H9 (cell line): ENCODE results near the gene RPLP2. TPM values are rescaled to one million over a fixed set of nuclear protein-coding genes. Genes with fewer than 3 reads are reported as not detected.

Experiments used
- DNase-seq: peaks from one replicate; pipeline ENCODE4 v3.0.0-alpha.2; 2017
- H2AFZ ChIP-seq: one replicate; pipeline ENCODE4 v1.6.1; 2013; ENCODE audit warnings: mild to moderate bottlenecking, low read length, control low read depth, moderate library complexity
- H2AK5ac ChIP-seq: 2 replicates; pipeline ENCODE4 v1.6.1; 2013; ENCODE audit warnings: low read length, control low read depth, mixed read lengths; ENCODE audit not compliant: insufficient read length
- H2BK120ac ChIP-seq: one replicate; pipeline ENCODE4 v1.6.1; 2013; ENCODE audit warnings: low read depth, mild to moderate bottlenecking, low read length, control low read depth, inconsistent platforms; ENCODE audit not compliant: poor library complexity, severe bottlenecking
- H2BK12ac ChIP-seq: 2 replicates; pipeline ENCODE4 v1.6.1; 2013; ENCODE audit warnings: low read length, control low read depth, mixed read lengths, low read depth; ENCODE audit not compliant: insufficient read length
- H2BK15ac ChIP-seq: 2 replicates; pipeline ENCODE4 v1.6.1; 2013; ENCODE audit warnings: low read depth, low read length, control low read depth
- H2BK20ac ChIP-seq: one replicate; pipeline ENCODE4 v1.6.1; 2013; ENCODE audit warnings: low read depth, mild to moderate bottlenecking, low read length, control low read depth, inconsistent platforms; ENCODE audit not compliant: poor library complexity, severe bottlenecking
- H2BK5ac ChIP-seq: 2 replicates; pipeline ENCODE4 v1.6.1; 2013; ENCODE audit warnings: low read length, control low read depth, mixed read lengths; ENCODE audit not compliant: insufficient read length
- H3K14ac ChIP-seq: 2 replicates; pipeline ENCODE4 v1.6.1; 2013; ENCODE audit warnings: low read length, control low read depth; ENCODE audit not compliant: insufficient read depth
- H3K18ac ChIP-seq: 2 replicates; pipeline ENCODE4 v1.6.1; 2013; ENCODE audit warnings: low read depth, mild to moderate bottlenecking, mixed read lengths, low read length, control low read depth; ENCODE audit not compliant: insufficient read length
- H3K23ac ChIP-seq: 2 replicates; pipeline ENCODE4 v1.6.1; 2013; ENCODE audit warnings: low read length, control low read depth, mixed read lengths, low read depth; ENCODE audit not compliant: insufficient read length
- H3K23me2 ChIP-seq: 2 replicates; pipeline ENCODE4 v1.6.1; 2013; ENCODE audit warnings: low read depth, mild to moderate bottlenecking, mixed read lengths, low read length, control low read depth; ENCODE audit not compliant: insufficient read length, poor library complexity, severe bottlenecking
- H3K27ac ChIP-seq: 2 replicates; pipeline ENCODE4 v1.5.1; 2013; ENCODE audit warnings: low read length, control low read depth, mixed read lengths, low read depth; ENCODE audit not compliant: insufficient read length
- H3K27me3 ChIP-seq: 2 replicates; pipeline ENCODE4 v1.6.1; 2013; ENCODE audit warnings: low read length, control low read depth, inconsistent platforms; ENCODE audit not compliant: insufficient read depth
- H3K4ac ChIP-seq: 2 replicates; pipeline ENCODE4 v1.6.1; 2013; ENCODE audit warnings: low read depth, mild to moderate bottlenecking, control low read depth, inconsistent platforms, low read length, moderate library complexity
- H3K4me1 ChIP-seq: 2 replicates; pipeline ENCODE4 v1.6.1; 2013; ENCODE audit warnings: low read length, control low read depth, inconsistent platforms; ENCODE audit not compliant: insufficient read depth
- H3K4me2 ChIP-seq: 2 replicates; pipeline ENCODE4 v1.6.1; 2013; ENCODE audit warnings: low read length, control low read depth, mixed read lengths; ENCODE audit not compliant: insufficient read length, insufficient read depth
- H3K56ac ChIP-seq: 2 replicates; pipeline ENCODE4 v1.6.1; 2013; ENCODE audit warnings: low read depth, mild to moderate bottlenecking, mixed read lengths, low read length, control low read depth; ENCODE audit not compliant: insufficient read length
- H3K79me1 ChIP-seq: 2 replicates; pipeline ENCODE4 v1.6.1; 2013; ENCODE audit warnings: low read depth, mild to moderate bottlenecking, moderate library complexity, low read length, control low read depth, inconsistent platforms; ENCODE audit not compliant: insufficient read depth, poor library complexity, severe bottlenecking
- H3K79me2 ChIP-seq: 2 replicates; pipeline ENCODE4 v1.6.1; 2013; ENCODE audit warnings: low read length, control low read depth, inconsistent platforms; ENCODE audit not compliant: insufficient read depth
- H3K9ac ChIP-seq: 2 replicates; pipeline ENCODE4 v1.6.1; 2013; ENCODE audit warnings: low read length, control low read depth, mixed read lengths; ENCODE audit not compliant: insufficient read length; ENCODE audit errors: extremely low read depth
- H3K9me3 ChIP-seq: one replicate; pipeline ENCODE4 v1.6.1; 2013; ENCODE audit warnings: low read depth, low read length, inconsistent platforms; ENCODE audit not compliant: control insufficient read depth
- H3T11ph ChIP-seq: one replicate; pipeline ENCODE4 v1.6.1; 2013; ENCODE audit warnings: mild to moderate bottlenecking, low read length, control low read depth, inconsistent platforms
- H4K20me1 ChIP-seq: one replicate; pipeline ENCODE4 v1.6.1; 2013; ENCODE audit not compliant: control insufficient read depth, insufficient read length, insufficient read depth
- H4K5ac ChIP-seq: 2 replicates; pipeline ENCODE4 v1.6.1; 2013; ENCODE audit warnings: low read depth, mild to moderate bottlenecking, mixed read lengths, low read length, control low read depth; ENCODE audit not compliant: insufficient read length
- H4K8ac ChIP-seq: replicated peaks from 2 replicates; pipeline ENCODE4 v1.6.1; 2013; ENCODE audit warnings: low read length, control low read depth, mixed read lengths, low read depth; ENCODE audit not compliant: insufficient read length
- H4K91ac ChIP-seq: 2 replicates; pipeline ENCODE4 v1.6.1; 2013; ENCODE audit warnings: low read depth, mild to moderate bottlenecking, moderate library complexity, mixed read lengths, low read length, control low read depth; ENCODE audit not compliant: insufficient read length
- H3K27ac Mint-ChIP-seq, 3 experiments: 2 replicates in 2 of 3; 3 replicates in 1 of 3; pipeline ENCODE4 v1.8.0; 2020 to 2021; ENCODE audit warnings: mixed read lengths in 3 of 3, mild to moderate bottlenecking in 1 of 3, moderate library complexity in 1 of 3
- H3K27me3 Mint-ChIP-seq: 2 replicates; pipeline ENCODE4 v1.8.0; 2021; ENCODE audit warnings: low read depth, mild to moderate bottlenecking, moderate library complexity, mixed read lengths
- H3K36me3 Mint-ChIP-seq, 3 experiments: 2 replicates in 2 of 3; 3 replicates in 1 of 3; pipeline ENCODE4 v1.8.0; 2020 to 2021; ENCODE audit warnings: low read depth in 3 of 3, mixed read lengths in 3 of 3; ENCODE audit not compliant: insufficient read depth in 1 of 3
- H3K4me1 Mint-ChIP-seq, 2 experiments: 2 replicates each; pipeline ENCODE4 v1.8.0; 2020; ENCODE audit warnings: mixed read lengths in 2 of 2
- H3K4me3 Mint-ChIP-seq, 2 experiments: 2 replicates in 1 of 2; 3 replicates in 1 of 2; pipeline ENCODE4 v1.8.0; 2020 to 2021; ENCODE audit warnings: mild to moderate bottlenecking in 2 of 2, mixed read lengths in 2 of 2, moderate library complexity in 1 of 2
- H3K9me3 Mint-ChIP-seq, 2 experiments: 2 replicates in 1 of 2; 3 replicates in 1 of 2; pipeline ENCODE4 v1.8.0; 2020; ENCODE audit warnings: mild to moderate bottlenecking in 2 of 2, mixed read lengths in 2 of 2, moderate library complexity in 1 of 2
- CTCF ChIP-seq: fragments of 200-600 bp; sonication (generic); conservative IDR thresholded peaks from 3 replicates; pipeline ENCODE4 v1.8.0; 2021; ENCODE audit warnings: antibody characterized with exemption, mild to moderate bottlenecking
- WGBS: extraction: QIAGEN DNeasy Blood & Tissue Kit; methylation state at CpG from one replicate; pipeline ENCODE4 v1.1.7; 2013; ENCODE audit warnings: missing lambda C conversion rate, low lambda C conversion rate, mixed read lengths; ENCODE audit not compliant: insufficient read length; ENCODE audit errors: extremely low coverage; 5-methylcytosine and 5-hydroxymethylcytosine counted together
- total RNA-seq: library from RNA; stranded (reverse); gene quantifications from 2 replicates; pipeline ENCODE4 v1.2.1, GENCODE V29; 2021

Gene RPLP2
- total RNA-seq, 1 experiment from 2014 or later, result 2,138 TPM

- H2BK120ac ChIP-seq, result no peak overlapping the region
- H3K4me1 Mint-ChIP-seq, result peaks cover 31 to 42% of the 10 kb centered on the region in 2 experiments
- no peak overlapping the region for H2BK12ac ChIP-seq
- no peak overlapping the region for H3K4ac ChIP-seq
- H4K5ac ChIP-seq, result no peak overlapping the region
- peak; percentile 80 for DNase-seq
- H3T11ph ChIP-seq, result no peak overlapping the region
- 0 out of 3 replicates have a peak, but pooled peaks have one; percentile 10 for TF ChIP-seq CTCF
- no peak overlapping the region for H2BK5ac ChIP-seq
- no peak overlapping the region for H2BK15ac ChIP-seq
- no peaks in the 10 kb centered on the region for H4K20me1 ChIP-seq
- H3K27ac Mint-ChIP-seq, result peak overlapping the region in 1 of 3 experiments; percentile 68; a peak in 2 of 7 replicates
- no peak overlapping the region for H3K23ac ChIP-seq
- H4K8ac ChIP-seq, result no peak overlapping the region
- H3K14ac ChIP-seq, result peak overlapping the region; percentile 60; the same call in 1 of the 2 replicates
- no peaks in the 10 kb centered on the region; the same call in 1 of the 2 replicates for H3K4me1 ChIP-seq
- H3K4me3 Mint-ChIP-seq, result peak overlapping the region; percentile 79 to 84
- no CpG with 5 or more reads among the region's 66 CpGs for WGBS
- no peak overlapping the region for H3K27ac ChIP-seq
- peak overlapping the region; percentile 68 for H3K18ac ChIP-seq
- peak overlapping the region; percentile 58 for H3K4me2 ChIP-seq
- no peak overlapping the region for H2AK5ac ChIP-seq
- no peak overlapping the region for H2BK20ac ChIP-seq
- H3K9me3 ChIP-seq, result no peaks in the 10 kb centered on the region
- no peak overlapping the region for H3K56ac ChIP-seq
- no peak overlapping the region for H4K91ac ChIP-seq
- peaks cover 35% of the 10 kb centered on the region for H3K27me3 Mint-ChIP-seq
- H3K27me3 ChIP-seq, result peaks cover 9% of the 10 kb centered on the region; the same call in 1 of the 2 replicates
- no peak overlapping the region for H3K9ac ChIP-seq
- no peaks in the 10 kb centered on the region; a peak in 1 of 5 replicates for H3K9me3 Mint-ChIP-seq
- H3K23me2 ChIP-seq, result peaks cover 25% of the 10 kb centered on the region
- H3K79me1 ChIP-seq, result no peaks in the 10 kb centered on the region
- H3K79me2 ChIP-seq, result no peaks in the 10 kb centered on the region
- H2AFZ ChIP-seq, result no peak overlapping the region
- peaks cover 0 to 19% (median 14%) of the 10 kb centered on the region in 3 experiments for H3K36me3 Mint-ChIP-seq
Observed at GRCh38 chr11:827146-827896, 17.6 kb downstream of the RPLP2 start.
